ENCODE results near the gene TFEB. TPM values are rescaled to one million over a fixed set of nuclear protein-coding genes. Genes with fewer than 3 reads are reported as not detected.

The TFEB gene
- total and polyA plus RNA-seq, 2 donors (not counting 3 experiments of a cell fraction or from before 2014, with no cell fraction given), result 4.9 to 6.6 TPM

DNA sequence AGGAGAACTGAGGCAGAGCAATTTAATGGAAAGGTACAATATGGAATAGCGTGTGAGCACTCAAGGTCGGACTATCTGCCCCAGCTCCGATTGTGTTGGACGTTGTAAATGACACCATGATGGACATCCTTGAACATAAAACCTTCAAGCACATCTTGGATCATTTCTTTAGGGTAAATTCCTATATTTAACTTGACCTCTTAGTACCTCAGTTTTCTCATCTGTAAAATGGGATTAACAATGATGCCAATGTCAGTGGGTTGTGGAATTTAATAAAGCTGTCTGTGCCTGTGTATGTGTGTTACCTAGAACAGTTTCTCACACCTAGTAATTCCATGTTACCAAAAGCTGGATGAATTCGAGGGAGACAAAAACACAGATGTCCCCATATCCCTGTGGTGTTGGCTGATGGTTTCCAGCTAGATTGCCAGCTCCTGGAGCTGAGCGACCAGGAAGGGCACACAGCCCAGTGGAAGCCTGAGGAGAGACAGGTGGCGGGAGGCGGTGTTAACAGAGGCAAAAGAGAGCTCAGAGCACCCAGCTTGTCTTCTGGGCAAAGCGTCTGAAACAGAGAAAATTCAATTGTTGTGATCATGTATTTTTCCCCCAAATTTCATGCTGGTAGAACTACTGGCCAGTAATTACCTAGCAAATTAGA, 64.6 kb downstream of the TFEB start:
- intact Hi-C loops (cut with micrococcal nuclease), result no loop called here

More for the DNA sequence above, 64.6 kb downstream of the TFEB start:
- CTCF ChIA-PET, result interaction anchor here (0.9 to 1.9 kb wide), 3 partner anchors 11 to 303 kb away, joined by 3 to 14 read pairs (median 4); no protein-coding TSS in a partner anchor
- H3K9me3 ChIP-seq (replicated peaks; ENCODE audit: control insufficient read depth, insufficient read depth, low read length), result no peaks in the 10 kb centered on the region
- FAIRE-seq (no peak), DNase-seq (ENCODE audit: low read depth, low spot score) (no peak)
- H4K20me1 ChIP-seq (replicated peaks; ENCODE audit: control insufficient read depth, extremely low read depth, insufficient read depth, low read length), result no peaks in the 10 kb centered on the region
- dilution Hi-C loops (cut with MboI; ENCODE audit: extremely low pct_ligation_motif_present, low sequenced_read_pairs), result no loop called here
- H3K9ac ChIP-seq (replicated peaks; ENCODE audit: extremely low read depth, insufficient read depth, low read length), result no peak overlapping the region
- no peak overlapping the region for H2AFZ ChIP-seq (ENCODE audit: low read depth, low read length)
- H3K36me3 ChIP-seq (ENCODE audit: control insufficient read depth in 2 of 2, extremely low read depth in 1 of 2, insufficient read depth in 2 of 2, low read length in 2 of 2), result no peaks in the 10 kb centered on the region
- no peak overlapping the region for H3K27ac ChIP-seq (ENCODE audit: insufficient read depth, low read depth, low read length)
- H3K79me2 ChIP-seq (ENCODE audit: control insufficient read depth, insufficient read depth, low read length), result no peaks in the 10 kb centered on the region
- no TSS peak for BruUV-seq (replicated peaks)
- no peaks in the 10 kb centered on the region for H3K4me1 ChIP-seq (ENCODE audit: control insufficient read depth, extremely low read depth, insufficient read depth, low read length)
- no peak overlapping the region for H3K4me3 ChIP-seq (replicated peaks in 1 of 3; ENCODE audit: insufficient read depth in 1 of 3, low read depth in 1 of 3, low read length in 3 of 3)
- peaks cover 8 to 17% of the 10 kb centered on the region in 2 experiments for H3K27me3 ChIP-seq (ENCODE audit: control insufficient read depth in 2 of 2, insufficient read depth in 2 of 2, low read length in 2 of 2)
- TF ChIP-seq FOS (IDR thresholded peaks at IDR 0.05; ENCODE audit: borderline replicate concordance, insufficient read depth, low read length) (no peak), MYC (IDR thresholded peaks at IDR 0.05; ENCODE audit: low read depth, low read length) (no peak), CTCF (IDR thresholded peaks at IDR 0.05; ENCODE audit: extremely low read depth in 1 of 2, insufficient read depth in 1 of 2, low read depth in 1 of 2, low read length in 2 of 2) (no peak), JUN (IDR thresholded peaks at IDR 0.05; ENCODE audit: borderline replicate concordance, insufficient read depth, insufficient read length, low read depth) (no peak), GATA2 (IDR thresholded peaks at IDR 0.05; ENCODE audit: insufficient read depth, insufficient read length, low read depth, low read length) (no peak), POLR2AphosphoS5 (IDR thresholded peaks at IDR 0.05; ENCODE audit: insufficient read depth, low read depth, low read length) (no peak), EZH2 (IDR thresholded peaks at IDR 0.05; ENCODE audit: borderline replicate concordance, low read depth, low read length, severe bottlenecking) (no peak), MAX (IDR thresholded peaks at IDR 0.05; ENCODE audit: insufficient read depth, insufficient read length) (no peak), POLR2A (IDR thresholded peaks at IDR 0.05; ENCODE audit: low read depth, low read length) (no peak)
- POLR2A ChIA-PET, result no interaction called here
- H3K4me2 ChIP-seq (ENCODE audit: insufficient read depth, low read length), result no peak overlapping the region
- H3K9me1 ChIP-seq (replicated peaks; ENCODE audit: control insufficient read depth, extremely low read depth, insufficient read depth, low read length), result no peaks in the 10 kb centered on the region

Data from endothelial cell of umbilical vein (primary cell).